ENCODE data around the gene AKT3. TPM values are rescaled to one million over a fixed set of nuclear protein-coding genes. Genes with fewer than 3 reads are reported as not detected.

AKT3 gene
- total RNA-seq, 2 experiments from 2014 or later = 80.4 to 88.5 TPM

DNA sequence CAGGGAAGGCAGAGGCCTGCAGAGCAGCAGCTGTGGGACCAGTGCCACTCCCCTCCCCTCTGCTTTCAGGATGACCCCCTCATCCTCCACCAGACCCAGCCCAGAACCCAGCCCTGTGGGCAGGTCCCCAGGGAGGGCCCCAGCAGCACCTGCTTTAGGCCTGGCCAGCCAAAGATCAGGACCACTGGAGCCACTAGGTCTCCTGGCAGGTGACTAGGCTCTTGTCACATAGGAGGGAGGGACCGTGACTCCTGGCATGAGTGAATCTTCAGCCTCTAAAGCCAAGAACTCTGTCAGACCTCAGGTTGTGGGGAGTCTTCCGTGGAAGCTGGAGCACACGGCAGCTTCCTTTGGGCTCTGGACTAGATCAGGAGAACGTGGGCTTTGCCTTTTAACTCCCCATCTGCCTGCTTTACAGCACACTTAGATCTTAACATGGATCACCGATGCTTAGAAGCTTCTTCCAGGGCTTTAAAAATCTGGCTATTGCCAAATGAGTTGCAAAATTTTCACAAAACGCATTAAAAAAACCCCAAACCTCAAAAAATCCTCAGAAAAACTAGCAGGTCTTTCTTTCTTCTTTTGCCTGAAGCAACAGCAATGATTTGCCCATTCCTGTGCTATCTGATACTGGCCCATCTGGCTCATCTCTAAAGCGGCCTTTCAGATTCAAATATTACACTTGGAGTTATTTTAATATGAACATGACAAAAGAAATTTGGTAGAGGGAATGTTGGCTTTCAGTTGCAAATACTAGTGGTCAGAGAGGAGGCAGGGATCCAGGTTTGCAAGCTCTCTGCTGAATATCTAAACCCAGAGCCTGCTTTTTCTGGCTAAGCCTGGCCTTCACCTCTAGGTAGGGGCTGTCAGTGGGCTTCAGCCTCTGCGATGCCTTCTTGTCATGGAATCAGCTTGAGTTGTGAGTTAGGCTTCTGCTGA, 359.0 kb downstream of the AKT3 start:
- POLR2A ChIA-PET = no interaction called here
- CTCF ChIA-PET = no interaction called here

DNA sequence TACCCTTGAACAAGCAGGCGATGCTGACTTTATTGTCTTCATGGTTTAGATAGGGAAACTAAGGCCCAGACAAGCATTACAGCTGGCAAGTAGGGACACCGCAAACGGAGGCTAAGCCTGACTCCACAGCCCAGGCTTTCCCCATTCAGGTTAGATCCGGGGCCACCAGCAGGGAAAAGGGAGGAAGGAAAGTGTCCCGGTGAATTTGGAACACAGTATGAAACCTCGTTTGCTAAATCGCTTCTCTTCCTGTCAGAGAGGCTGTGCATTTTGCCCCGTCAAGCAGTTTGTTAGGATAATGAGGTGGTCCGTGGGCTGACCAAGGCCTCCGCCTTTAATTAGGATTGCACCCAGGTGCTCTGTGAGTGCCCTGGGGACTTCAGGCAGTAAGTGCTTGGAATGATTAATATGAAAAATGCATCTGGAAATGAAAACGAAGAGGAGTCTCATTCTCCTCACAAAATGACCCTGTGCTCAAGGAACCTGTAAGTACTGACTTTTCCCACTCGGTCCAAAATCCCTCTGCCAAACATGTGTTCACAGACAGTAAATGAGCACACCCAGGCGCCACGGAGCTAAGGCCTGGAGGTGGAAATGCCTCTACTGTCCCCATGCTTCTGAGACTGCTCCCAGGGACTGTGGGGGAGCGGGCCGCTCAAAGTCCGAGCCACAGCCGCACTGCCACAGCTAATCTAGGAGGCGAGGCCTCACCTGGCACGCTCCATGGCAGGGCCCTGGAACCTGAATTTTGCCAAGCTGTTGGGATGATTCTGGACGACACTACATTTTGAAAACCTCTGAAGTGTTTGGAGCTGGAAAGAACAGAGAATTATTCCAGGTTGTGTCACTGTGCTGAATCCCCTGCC, 360.1 kb downstream of the AKT3 start:
- H3K4me1 Mint-ChIP-seq (ENCODE audit: low read depth) = no peaks in the 10 kb centered on the region
- H3K4me1 ChIP-seq (ENCODE audit: insufficient read depth, low read length) = no peaks in the 10 kb centered on the region
- no peak overlapping the region for H3K27ac Mint-ChIP-seq
- TF ChIP-seq CTCF (IDR thresholded peaks at IDR 0.05) = no peak
- no peaks in the 10 kb centered on the region for H3K27me3 Mint-ChIP-seq
- H3K9me3 Mint-ChIP-seq = no peaks in the 10 kb centered on the region
- H3K9me3 ChIP-seq (ENCODE audit: control insufficient read depth in 1 of 2, insufficient read depth in 1 of 2, low read length in 2 of 2) = peaks cover 0 to 3% of the 10 kb centered on the region in 2 experiments
- no peak overlapping the region for H3K27ac ChIP-seq (ENCODE audit: low read depth in 1 of 2, low read length in 2 of 2)
- ChIA-PET CTCF (no interaction called here), POLR2A (no interaction called here)
- intact Hi-C loops (cut with DNase I, micrococcal nuclease) = no loop called here
- no peak overlapping the region for H3K4me3 Mint-ChIP-seq
- H3K36me3 ChIP-seq (ENCODE audit: insufficient read depth, low read length) = peaks cover 3% of the 10 kb centered on the region
- peaks cover 3% of the 10 kb centered on the region for H3K36me3 Mint-ChIP-seq (ENCODE audit: low read depth)
- no peaks in the 10 kb centered on the region for H3K27me3 ChIP-seq (ENCODE audit: control insufficient read depth in 1 of 2, insufficient read depth in 2 of 2, low read length in 2 of 2)
- no peak for DNase-seq
- no peak for ATAC-seq (ENCODE audit: poor library complexity)
- H3K4me3 ChIP-seq (ENCODE audit: low read length) = no peak overlapping the region

More for the DNA sequence above, 359.0 kb downstream of the AKT3 start:
- H3K4me3 Mint-ChIP-seq = no peak overlapping the region
- peaks cover 3% of the 10 kb centered on the region for H3K36me3 ChIP-seq (ENCODE audit: insufficient read depth, low read length)
- DNase-seq (no peak), ATAC-seq (ENCODE audit: poor library complexity) (no peak)
- no peaks in the 10 kb centered on the region for H3K4me1 Mint-ChIP-seq (ENCODE audit: low read depth)
- no peak overlapping the region for H3K27ac Mint-ChIP-seq
- no peaks in the 10 kb centered on the region for H3K27me3 Mint-ChIP-seq
- no peak for TF ChIP-seq CTCF (IDR thresholded peaks at IDR 0.05)
- intact Hi-C loops (cut with DNase I, micrococcal nuclease) = no loop called here
- peaks cover under 1% of the 10 kb centered on the region for H3K4me1 ChIP-seq (ENCODE audit: insufficient read depth, low read length)
- H3K9me3 Mint-ChIP-seq = no peaks in the 10 kb centered on the region
- no peaks in the 10 kb centered on the region for H3K27me3 ChIP-seq (ENCODE audit: control insufficient read depth in 1 of 2, insufficient read depth in 2 of 2, low read length in 2 of 2)
- peaks cover 4% of the 10 kb centered on the region for H3K36me3 Mint-ChIP-seq (ENCODE audit: low read depth)
- peaks cover 0 to 11% of the 10 kb centered on the region in 2 experiments for H3K9me3 ChIP-seq (ENCODE audit: control insufficient read depth in 1 of 2, insufficient read depth in 1 of 2, low read length in 2 of 2)
- H3K27ac ChIP-seq (ENCODE audit: low read depth in 1 of 2, low read length in 2 of 2) = no peak overlapping the region
- H3K4me3 ChIP-seq (ENCODE audit: low read length) = no peak overlapping the region

DNA sequence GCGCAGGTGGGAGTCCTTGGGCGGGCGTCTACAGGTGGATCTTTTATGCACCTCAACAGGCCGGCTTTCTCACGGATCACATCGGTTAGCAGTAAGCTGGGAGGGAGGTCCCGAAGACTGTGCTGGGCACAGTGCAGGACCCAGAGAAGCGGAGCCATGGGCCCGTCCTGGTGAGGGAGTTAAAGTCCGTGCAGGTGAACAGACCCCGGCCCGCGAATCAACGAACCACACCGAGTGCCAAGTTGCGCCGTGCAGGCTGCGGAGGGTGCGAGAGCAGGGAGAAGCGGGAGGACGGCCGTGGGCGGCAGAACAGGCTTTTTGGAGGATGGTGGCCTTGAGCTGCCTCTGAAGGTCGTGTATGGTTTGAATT, 360.9 kb downstream of the AKT3 start:
- POLR2A ChIA-PET = no interaction called here
- Mint-ChIP-seq H3K36me3 (ENCODE audit: low read depth) (peaks cover under 1% of the 10 kb centered on the region), H3K27me3 (no peaks in the 10 kb centered on the region), H3K9me3 (no peaks in the 10 kb centered on the region), H3K4me3 (no peak overlapping the region), H3K4me1 (ENCODE audit: low read depth) (no peaks in the 10 kb centered on the region), H3K27ac (no peak overlapping the region)
- Histone ChIP-seq H3K27me3 (ENCODE audit: control insufficient read depth in 1 of 2, insufficient read depth in 2 of 2, low read length in 2 of 2) (no peaks in the 10 kb centered on the region), H3K4me1 (ENCODE audit: insufficient read depth, low read length) (no peaks in the 10 kb centered on the region), H3K4me3 (ENCODE audit: low read length) (no peak overlapping the region), H3K27ac (ENCODE audit: low read depth in 1 of 2, low read length in 2 of 2) (no peak overlapping the region), H3K9me3 (ENCODE audit: control insufficient read depth in 1 of 2, insufficient read depth in 1 of 2, low read length in 2 of 2) (peaks cover 0 to 3% of the 10 kb centered on the region in 2 experiments), H3K36me3 (ENCODE audit: insufficient read depth, low read length) (peaks cover 3% of the 10 kb centered on the region)
- TF ChIP-seq CTCF (IDR thresholded peaks at IDR 0.05) = no peak
- CTCF ChIA-PET = no interaction called here
- ATAC-seq (ENCODE audit: poor library complexity) = no peak
- DNase-seq = no peak
- intact Hi-C loops (cut with DNase I, micrococcal nuclease) = no loop called here
